Effector memory CD8-positive, alpha-beta T cell (primary cell): ENCODE results near the gene MFSD2A.

Experiments used
- ATAC-seq: fragments of 150-1000 bp; cut with Tn5 transposase; replicated peaks from 2 replicates; pipeline ENCODE4 v1.10.0; 2021; ENCODE audit warnings: mild to moderate bottlenecking, moderate library complexity
- DNase-seq, 3 experiments: peaks; one replicate each; pipeline ENCODE4 v3.0.0; 2021
- H3K27ac Mint-ChIP-seq, 2 donors: one replicate each; pipeline ENCODE4 v1.8.0; 2022; ENCODE audit warnings: mild to moderate bottlenecking in 2 of 2, mixed read lengths in 2 of 2, moderate library complexity in 2 of 2
- H3K27me3 Mint-ChIP-seq, 2 donors: one replicate each; pipeline ENCODE4 v1.8.0; 2022; ENCODE audit warnings: mixed read lengths in 2 of 2
- H3K36me3 Mint-ChIP-seq: one replicate; pipeline ENCODE4 v1.8.0; 2022; ENCODE audit warnings: mild to moderate bottlenecking, moderate library complexity, mixed read lengths; ENCODE audit not compliant: insufficient read depth
- H3K4me1 Mint-ChIP-seq, 2 donors: one replicate each; pipeline ENCODE4 v1.8.0; 2022; ENCODE audit warnings: low read depth in 2 of 2, mixed read lengths in 2 of 2
- H3K4me3 Mint-ChIP-seq, 2 donors: one replicate each; pipeline ENCODE4 v1.8.0; 2022; ENCODE audit warnings: mild to moderate bottlenecking in 2 of 2, mixed read lengths in 2 of 2, moderate library complexity in 2 of 2
- H3K9me3 Mint-ChIP-seq, 2 donors: one replicate each; pipeline ENCODE4 v1.8.0; 2022; ENCODE audit warnings: mixed read lengths in 2 of 2

The MFSD2A gene

DNA sequence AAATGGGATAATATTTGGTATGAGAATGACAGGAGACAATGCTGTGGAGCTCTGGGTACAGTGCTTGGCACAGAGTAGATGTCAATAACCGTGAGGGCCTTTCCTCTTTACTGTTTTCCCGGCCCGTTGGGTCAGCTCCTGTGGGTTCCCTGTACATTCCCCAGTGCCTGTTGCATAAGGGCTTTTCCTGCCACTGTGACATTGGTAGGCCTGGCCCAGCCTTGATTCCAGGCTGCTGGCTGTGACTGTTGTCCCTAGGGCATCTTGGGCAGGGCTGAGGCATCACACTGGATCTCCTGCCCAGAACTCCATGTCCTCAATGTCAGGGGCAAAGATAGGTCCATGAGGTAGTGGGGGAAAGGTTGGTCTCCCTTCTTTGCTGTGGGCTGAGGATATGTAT is 27.4 kb upstream of the MFSD2A start:
- Mint-ChIP-seq H3K36me3 (no peaks in the 10 kb centered on the region), H3K27me3 (peaks cover 0 to 10% of the 10 kb centered on the region in 2 donors), H3K4me3 (no peak overlapping the region), H3K27ac (no peak overlapping the region), H3K9me3 (no peaks in the 10 kb centered on the region), H3K4me1 (no peaks in the 10 kb centered on the region)
- DNase-seq = no peak
- ATAC-seq = no peak

- Mint-ChIP-seq H3K36me3 (no peaks in the 10 kb centered on the region), H3K4me3 (no peak overlapping the region), H3K27ac (no peak overlapping the region), H3K27me3 (peaks cover 0 to 10% of the 10 kb centered on the region in 2 donors), H3K4me1 (no peaks in the 10 kb centered on the region), H3K9me3 (no peaks in the 10 kb centered on the region)
- no peak for DNase-seq
- ATAC-seq = no peak
Measured at GRCh38 chr1:39928809-39929587, 25.9 kb upstream of the MFSD2A start.

DNA sequence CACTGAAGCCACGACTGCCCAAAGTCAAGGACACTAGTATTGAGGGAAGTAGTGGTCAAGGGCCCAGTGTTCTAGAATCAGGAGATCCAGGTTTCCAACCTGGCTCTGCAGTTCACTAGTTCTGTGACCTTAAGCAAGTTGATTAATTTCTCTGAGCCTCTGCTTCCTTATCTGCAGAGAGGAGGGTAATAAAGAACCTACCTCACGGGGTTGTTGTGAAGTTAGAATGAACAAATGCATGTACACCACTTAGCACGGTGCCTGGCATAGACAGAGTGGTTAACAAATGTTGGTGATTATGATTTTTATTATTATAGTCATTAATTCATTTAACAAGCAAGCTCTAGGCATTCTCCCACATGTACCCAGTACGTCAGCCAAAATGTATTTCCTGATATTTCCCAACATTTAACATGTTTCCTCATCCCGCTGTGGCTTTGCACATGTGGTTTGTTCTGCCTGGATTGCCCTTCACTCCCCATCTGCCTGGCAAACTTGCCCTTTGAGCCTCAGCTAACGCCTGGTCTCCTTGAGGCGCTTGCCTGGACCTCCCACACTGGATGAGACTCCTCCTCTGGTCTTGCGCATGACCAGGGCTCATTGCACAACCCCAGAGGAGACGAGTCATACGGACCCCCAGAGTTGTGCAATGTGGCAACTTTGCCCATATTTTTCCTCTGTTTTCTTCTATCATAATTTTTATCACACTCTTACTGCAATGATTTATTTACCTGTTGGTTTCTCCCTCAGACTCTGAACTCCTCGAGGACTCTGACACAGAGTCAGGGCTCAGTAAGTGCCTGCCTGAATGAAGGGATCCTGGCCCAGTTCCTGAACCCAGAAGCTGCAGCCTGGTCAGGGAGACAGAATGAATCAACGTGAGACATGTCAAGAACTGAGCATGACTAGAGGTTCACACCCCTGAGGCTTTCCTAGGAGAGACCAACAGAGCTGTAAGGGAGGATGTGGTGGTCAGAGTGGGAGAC is 20.7 kb upstream of the MFSD2A start:
- Mint-ChIP-seq H3K36me3 (no peaks in the 10 kb centered on the region), H3K4me1 (peaks cover 0 to 6% of the 10 kb centered on the region in 2 donors), H3K9me3 (no peaks in the 10 kb centered on the region), H3K4me3 (no peak overlapping the region), H3K27ac (no peak overlapping the region), H3K27me3 (peaks cover 0 to 10% of the 10 kb centered on the region in 2 donors)
- DNase-seq (no peak), ATAC-seq (no peak)

- H3K27ac Mint-ChIP-seq = peak overlapping the region; percentile 24 to 35
- H3K36me3 Mint-ChIP-seq = no peaks in the 10 kb centered on the region
- no peak overlapping the region for H3K4me3 Mint-ChIP-seq
Measured at GRCh38 chr1:39936724-39937491, 18.0 kb upstream of the MFSD2A start.

DNA sequence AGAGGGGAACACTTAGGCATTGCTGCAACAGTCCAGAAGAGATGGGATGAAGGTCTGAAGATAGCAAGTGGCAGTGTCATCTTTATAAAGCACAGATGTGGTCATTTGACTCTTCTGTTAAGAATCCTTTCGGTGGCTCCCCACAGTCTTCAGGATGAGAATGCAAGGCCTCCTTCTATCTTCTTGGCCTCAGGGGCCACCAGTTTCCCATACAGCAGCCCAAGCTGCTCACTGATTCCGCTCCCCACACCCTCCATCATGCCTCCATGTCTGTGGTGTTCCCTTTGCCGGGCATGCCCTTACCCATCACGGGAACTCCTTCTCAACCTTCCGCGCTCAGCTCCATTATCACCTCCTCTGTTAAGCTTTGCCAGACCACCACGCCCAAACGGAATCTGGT is 16.1 kb upstream of the MFSD2A start:
- no peaks in the 10 kb centered on the region for H3K9me3 Mint-ChIP-seq
- ATAC-seq = no peak
- H3K36me3 Mint-ChIP-seq = no peaks in the 10 kb centered on the region
- H3K4me3 Mint-ChIP-seq = no peak overlapping the region
- H3K27me3 Mint-ChIP-seq = peaks cover 4 to 16% of the 10 kb centered on the region in 2 donors
- peak overlapping the region in 1 of 2 donors; percentile 3 for H3K27ac Mint-ChIP-seq
- no peak for DNase-seq
- peaks cover 0 to 6% of the 10 kb centered on the region in 2 donors for H3K4me1 Mint-ChIP-seq

More at GRCh38 chr1:39936724-39937491, 18.0 kb upstream of the MFSD2A start:
- DNase-seq (no peak), ATAC-seq (no peak)
- Mint-ChIP-seq H3K9me3 (no peaks in the 10 kb centered on the region), H3K27me3 (peaks cover 0 to 15% of the 10 kb centered on the region in 2 donors), H3K4me1 (peaks cover 0 to 6% of the 10 kb centered on the region in 2 donors)

- Mint-ChIP-seq H3K4me3 (no peak overlapping the region), H3K36me3 (no peaks in the 10 kb centered on the region), H3K27ac (no peak overlapping the region), H3K27me3 (peaks cover 5 to 16% of the 10 kb centered on the region in 2 donors), H3K4me1 (peaks cover 0 to 6% of the 10 kb centered on the region in 2 donors), H3K9me3 (no peaks in the 10 kb centered on the region)
- ATAC-seq = no peak
- DNase-seq = no peak
Measured at GRCh38 chr1:39940253-39940652, 14.7 kb upstream of the MFSD2A start.

GRCh38 chr1:39940980-39941871 is 13.7 kb upstream of the MFSD2A start:
- Mint-ChIP-seq H3K36me3 (no peaks in the 10 kb centered on the region), H3K4me3 (no peak overlapping the region), H3K9me3 (no peaks in the 10 kb centered on the region), H3K27me3 (peaks cover 5 to 16% of the 10 kb centered on the region in 2 donors), H3K4me1 (peaks cover 0 to 5% of the 10 kb centered on the region in 2 donors), H3K27ac (no peak overlapping the region)
- DNase-seq = no peak
- ATAC-seq = no peak

GRCh38 chr1:39943471-39944290 is 11.3 kb upstream of the MFSD2A start:
- no peaks in the 10 kb centered on the region for H3K4me1 Mint-ChIP-seq
- ATAC-seq (no peak), DNase-seq (no peak)
- H3K27me3 Mint-ChIP-seq = peaks cover 5 to 16% of the 10 kb centered on the region in 2 donors
- no peak overlapping the region for H3K27ac Mint-ChIP-seq
- H3K36me3 Mint-ChIP-seq = no peaks in the 10 kb centered on the region
- H3K9me3 Mint-ChIP-seq = no peaks in the 10 kb centered on the region
- no peak overlapping the region for H3K4me3 Mint-ChIP-seq

DNA sequence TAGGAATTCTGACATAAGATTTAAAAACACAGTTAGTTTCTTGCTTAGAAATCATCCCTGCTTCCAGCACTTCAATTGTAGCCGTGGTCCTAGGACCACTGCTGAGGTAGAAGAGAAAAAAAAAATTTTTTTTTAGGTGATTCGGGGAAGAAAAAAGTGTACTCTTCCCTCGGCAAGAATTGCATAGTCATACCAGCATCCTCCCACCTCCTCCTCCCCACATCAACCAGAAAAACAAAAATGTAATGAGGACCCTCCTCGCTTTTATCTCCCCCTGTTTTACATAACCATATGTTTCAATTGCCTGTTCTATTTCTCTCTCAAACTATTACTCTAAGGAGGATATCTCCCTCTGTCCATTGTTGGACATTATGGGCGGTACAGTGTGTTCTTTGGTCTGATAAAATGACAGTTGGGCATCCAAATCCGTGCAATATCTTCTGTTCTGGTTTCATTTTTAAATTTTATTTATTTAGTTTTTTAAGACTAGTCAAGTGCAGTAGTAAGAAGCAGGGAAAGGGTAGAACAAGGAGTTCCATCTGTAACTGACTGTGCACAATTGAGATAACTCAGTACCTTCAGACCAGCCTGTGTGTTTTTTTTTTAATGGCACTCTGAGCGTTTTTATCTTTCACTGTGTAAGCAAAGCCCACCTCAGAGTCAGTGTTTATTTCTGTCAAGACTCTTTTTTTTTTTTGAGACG is 10.4 kb upstream of the MFSD2A start:
- no peaks in the 10 kb centered on the region for H3K9me3 Mint-ChIP-seq
- no peak for DNase-seq
- ATAC-seq = no peak
- no peaks in the 10 kb centered on the region for H3K4me1 Mint-ChIP-seq
- H3K4me3 Mint-ChIP-seq = no peak overlapping the region
- H3K27ac Mint-ChIP-seq = no peak overlapping the region
- H3K36me3 Mint-ChIP-seq = no peaks in the 10 kb centered on the region
- H3K27me3 Mint-ChIP-seq = peaks cover 5 to 16% of the 10 kb centered on the region in 2 donors

DNA sequence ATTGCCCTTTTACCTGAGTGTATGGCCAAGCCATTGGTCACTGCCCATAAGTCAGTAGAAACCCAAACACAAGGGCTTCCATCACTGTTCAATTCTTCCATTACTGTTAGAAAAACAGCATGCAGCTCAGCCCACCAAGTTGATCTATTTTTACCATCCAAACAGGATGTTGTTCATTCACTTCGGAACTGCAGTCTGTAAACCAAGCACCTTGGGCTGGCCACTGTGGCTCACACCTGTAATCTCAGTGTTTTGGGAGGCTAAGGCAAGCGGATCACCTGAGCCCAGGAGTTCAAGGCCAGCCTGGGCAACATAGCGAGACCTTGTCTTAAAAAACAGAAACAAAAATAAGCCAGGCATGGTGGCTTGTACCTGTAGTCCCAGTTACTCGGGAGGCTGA is 8.7 kb upstream of the MFSD2A start:
- Mint-ChIP-seq H3K4me3 (no peak overlapping the region), H3K27ac (no peak overlapping the region), H3K9me3 (no peaks in the 10 kb centered on the region), H3K4me1 (no peaks in the 10 kb centered on the region), H3K27me3 (peaks cover 5 to 11% of the 10 kb centered on the region in 2 donors), H3K36me3 (no peaks in the 10 kb centered on the region)
- ATAC-seq = no peak
- no peak for DNase-seq

DNA sequence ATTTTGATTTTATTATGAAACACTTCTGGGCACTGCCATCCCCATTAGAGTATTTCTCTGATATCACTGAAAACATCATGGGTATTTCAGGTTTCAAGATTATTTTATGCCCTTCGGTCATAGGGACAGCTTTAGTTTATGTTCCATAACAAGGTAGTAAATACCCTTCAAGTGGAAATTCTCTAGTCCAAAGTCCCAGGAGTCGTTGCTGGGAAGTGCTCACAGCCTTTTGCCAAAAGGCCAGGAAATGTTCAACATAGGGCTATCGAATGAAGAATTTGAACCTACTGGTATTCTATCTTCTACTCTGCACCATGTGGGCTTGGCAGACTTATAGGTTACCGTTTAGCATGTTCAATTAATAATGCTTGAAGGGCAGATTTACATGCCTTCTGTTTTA is 7.7 kb upstream of the MFSD2A start:
- Mint-ChIP-seq H3K4me3 (no peak overlapping the region), H3K36me3 (no peaks in the 10 kb centered on the region), H3K4me1 (no peaks in the 10 kb centered on the region), H3K27ac (no peak overlapping the region), H3K9me3 (no peaks in the 10 kb centered on the region), H3K27me3 (peaks cover under 1 to 5% of the 10 kb centered on the region in 2 donors)
- DNase-seq (no peak), ATAC-seq (no peak)
